HTERT RPE-1 (cell line): ENCODE measurements around the gene CELF4.
"Not testable (repeated sequence)": the region's sequence is repeated elsewhere in the genome, so short reads cannot be mapped to it uniquely, and the experiment has no call there.

Source experiments
- in situ Hi-C: fragments of 300-500 bp; cut with MboI; formaldehyde crosslinking; loops from 4 replicates; pipeline ENCODE4 v1.14.3; 2020; ENCODE audit warnings: low sequenced_read_pairs

The CELF4 gene

GRCh38 chr18:37473195-37473840, 92.3 kb downstream of the CELF4 start:
- in situ Hi-C loops = no loop called here

GRCh38 chr18:37471637-37472036, 94.0 kb downstream of the CELF4 start:
- in situ Hi-C loops = no loop called here

- in situ Hi-C loops = no loop called here
These were observed 94.6 kb downstream of the CELF4 start for GRCh38 chr18:37470986-37471385.

GRCh38 chr18:37467002-37467662, 98.5 kb downstream of the CELF4 start:
- in situ Hi-C loops = no loop called here

- in situ Hi-C loops = no loop called here
These were observed 99.6 kb downstream of the CELF4 start for GRCh38 chr18:37465958-37466357.

- in situ Hi-C loops = no loop called here
These were observed 101.3 kb downstream of the CELF4 start for GRCh38 chr18:37464257-37464656.

GRCh38 chr18:37461329-37461728, 104.3 kb downstream of the CELF4 start:
- in situ Hi-C loops = not testable (repeated sequence)

GRCh38 chr18:37460604-37461003, 105.0 kb downstream of the CELF4 start:
- in situ Hi-C loops = no loop called here

- in situ Hi-C loops = no loop called here
These were observed 106.9 kb downstream of the CELF4 start for GRCh38 chr18:37458697-37459096.

GRCh38 chr18:37457753-37458152, 107.8 kb downstream of the CELF4 start:
- in situ Hi-C loops = no loop called here

- in situ Hi-C loops = no loop called here
These were observed 108.3 kb downstream of the CELF4 start for GRCh38 chr18:37457341-37457740.

GRCh38 chr18:37456873-37457272, 108.7 kb downstream of the CELF4 start:
- in situ Hi-C loops = no loop called here

- in situ Hi-C loops = no loop called here
These were observed 109.2 kb downstream of the CELF4 start for GRCh38 chr18:37456395-37456794.

- in situ Hi-C loops = no loop called here
These were observed 111.8 kb downstream of the CELF4 start for GRCh38 chr18:37453752-37454151.

- in situ Hi-C loops = no loop called here
These were observed 112.8 kb downstream of the CELF4 start for GRCh38 chr18:37452682-37453385.

- in situ Hi-C loops = no loop called here
These were observed 113.6 kb downstream of the CELF4 start for GRCh38 chr18:37452015-37452414.

- in situ Hi-C loops = no loop called here
These were observed 114.3 kb downstream of the CELF4 start for GRCh38 chr18:37451239-37451825.

- in situ Hi-C loops = no loop called here
These were observed 115.0 kb downstream of the CELF4 start for GRCh38 chr18:37450434-37451132.

- in situ Hi-C loops = no loop called here
These were observed 116.0 kb downstream of the CELF4 start for GRCh38 chr18:37449618-37450017.

GRCh38 chr18:37448946-37449345, 116.7 kb downstream of the CELF4 start:
- in situ Hi-C loops = no loop called here
